HG03095 (cell line): Measurements from ENCODE around the gene ANKRD22.

ENCODE experiments used
- ATAC-seq: cut with Tn5 transposase; IDR thresholded peaks from one replicate; pipeline ENCODE4 v1.9.1; 2021; ENCODE audit warnings: moderate library complexity; ENCODE audit not compliant: unreplicated experiment

Gene ANKRD22

GRCh38 chr10:88879534-88880281, 28.1 kb upstream of the ANKRD22 start, which contains the start of gene STAMBPL1:
Gene STAMBPL1, plus strand, starts transcription at chr10:88880245. Its CDS starts 21,464 bp downstream, at chr10:88901709.
- ATAC-seq, result peak; percentile 58

GRCh38 chr10:88877298-88877697, 25.7 kb upstream of the ANKRD22 start:
- no peak for ATAC-seq

GRCh38 chr10:88875081-88875480, 23.4 kb upstream of the ANKRD22 start:
- ATAC-seq, result no peak

GRCh38 chr10:88874281-88874680, 22.6 kb upstream of the ANKRD22 start:
- ATAC-seq, result no peak

GRCh38 chr10:88873757-88874156, 22.1 kb upstream of the ANKRD22 start:
- ATAC-seq, result no peak

- ATAC-seq, result no peak
Observed at GRCh38 chr10:88870089-88870488, 18.4 kb upstream of the ANKRD22 start.

- no peak for ATAC-seq
Observed at GRCh38 chr10:88866454-88866853, 14.8 kb upstream of the ANKRD22 start.

GRCh38 chr10:88865281-88865876, 13.7 kb upstream of the ANKRD22 start:
- ATAC-seq, result no peak

GRCh38 chr10:88861036-88861435, 9.4 kb upstream of the ANKRD22 start:
- ATAC-seq, result no peak

- ATAC-seq, result no peak
Observed at GRCh38 chr10:88858491-88858890, 6.8 kb upstream of the ANKRD22 start.

GRCh38 chr10:88857831-88858230, 6.2 kb upstream of the ANKRD22 start:
- ATAC-seq, result no peak

GRCh38 chr10:88854684-88855083, 3.0 kb upstream of the ANKRD22 start:
- ATAC-seq, result no peak

GRCh38 chr10:88853155-88853881, 1.7 kb upstream of the ANKRD22 start:
- no peak for ATAC-seq

- ATAC-seq, result no peak
Observed at GRCh38 chr10:88852327-88852726, 683 bp upstream of the ANKRD22 start.

GRCh38 chr10:88850712-88851111, 932 bp downstream of the ANKRD22 start:
- ATAC-seq, result no peak

GRCh38 chr10:88849234-88849633, 2.4 kb downstream of the ANKRD22 start:
- ATAC-seq, result no peak

- no peak for ATAC-seq
Observed at GRCh38 chr10:88848499-88848898, 3.1 kb downstream of the ANKRD22 start.

GRCh38 chr10:88843171-88843570, 8.5 kb downstream of the ANKRD22 start:
- no peak for ATAC-seq

- no peak for ATAC-seq
Observed at GRCh38 chr10:88841316-88842111, 10.1 kb downstream of the ANKRD22 start.

- no peak for ATAC-seq
Observed at GRCh38 chr10:88840881-88841280, 10.8 kb downstream of the ANKRD22 start.

- ATAC-seq, result no peak
Observed at GRCh38 chr10:88840104-88840503, 11.5 kb downstream of the ANKRD22 start.
